Progenitor cell of endocrine pancreas (in vitro differentiated cells): ENCODE results near the gene RAB44. TPM values are rescaled to one million over a fixed set of nuclear protein-coding genes. Genes with fewer than 3 reads are reported as not detected.

Experiments
- DNase-seq: peaks from one replicate; pipeline ENCODE4 v3.0.0; 2021; ENCODE audit warnings: low spot score; ENCODE audit not compliant: unreplicated experiment
- H3K27ac Mint-ChIP-seq: 2 replicates; pipeline ENCODE4 v1.8.0; 2021; ENCODE audit warnings: mild to moderate bottlenecking, moderate library complexity, mixed read lengths
- H3K27me3 Mint-ChIP-seq: 2 replicates; pipeline ENCODE4 v1.8.0; 2021; ENCODE audit warnings: mixed read lengths
- H3K36me3 Mint-ChIP-seq: 2 replicates; pipeline ENCODE4 v1.8.0; 2022; ENCODE audit warnings: mixed read lengths; ENCODE audit not compliant: insufficient read depth
- H3K4me1 Mint-ChIP-seq: 2 replicates; pipeline ENCODE4 v1.8.0; 2021; ENCODE audit warnings: low read depth, mixed read lengths
- H3K4me3 Mint-ChIP-seq: 2 replicates; pipeline ENCODE4 v1.8.0; 2021; ENCODE audit warnings: low read depth, mild to moderate bottlenecking, moderate library complexity, mixed read lengths
- H3K9me3 Mint-ChIP-seq: 2 replicates; pipeline ENCODE4 v1.8.0; 2021; ENCODE audit warnings: low read depth, mixed read lengths
- total RNA-seq: library from RNA; stranded (reverse); gene quantifications from 2 replicates; pipeline ENCODE4 v1.2.1, GENCODE V29; 2021
- TF ChIP-seq, protein P1 (sequence below): fragments of 200-600 bp; sonication (generic); IDR thresholded peaks from one replicate; pipeline ENCODE4 v1.5.0; 2021; ENCODE audit warnings: antibody characterized with exemption, mild to moderate bottlenecking; ENCODE audit not compliant: unreplicated experiment

The RAB44 gene
- total RNA-seq, 1 donor from 2014 or later: not detected

DNA sequence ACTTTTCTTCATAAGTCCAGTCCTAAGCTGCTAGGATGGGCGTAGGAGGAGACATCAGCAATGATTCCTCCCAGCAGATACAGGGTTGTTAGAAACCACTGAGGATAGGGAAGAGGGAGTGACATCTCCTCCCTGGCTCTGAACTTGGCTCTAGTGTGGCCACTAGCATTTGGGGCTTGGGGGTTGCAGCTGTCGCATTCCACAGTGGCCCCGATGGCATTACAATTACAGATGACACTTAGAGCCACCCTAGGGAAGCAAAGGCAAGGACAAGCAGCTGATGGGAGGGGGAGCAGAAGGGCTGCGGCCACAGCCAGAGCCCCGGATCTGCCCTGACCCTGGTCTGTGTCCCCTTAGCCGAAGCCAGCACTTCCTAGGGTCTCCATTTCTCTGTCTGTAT lies 28.6 kb upstream of the RAB44 start:
- TF ChIP-seq, protein P1, sequence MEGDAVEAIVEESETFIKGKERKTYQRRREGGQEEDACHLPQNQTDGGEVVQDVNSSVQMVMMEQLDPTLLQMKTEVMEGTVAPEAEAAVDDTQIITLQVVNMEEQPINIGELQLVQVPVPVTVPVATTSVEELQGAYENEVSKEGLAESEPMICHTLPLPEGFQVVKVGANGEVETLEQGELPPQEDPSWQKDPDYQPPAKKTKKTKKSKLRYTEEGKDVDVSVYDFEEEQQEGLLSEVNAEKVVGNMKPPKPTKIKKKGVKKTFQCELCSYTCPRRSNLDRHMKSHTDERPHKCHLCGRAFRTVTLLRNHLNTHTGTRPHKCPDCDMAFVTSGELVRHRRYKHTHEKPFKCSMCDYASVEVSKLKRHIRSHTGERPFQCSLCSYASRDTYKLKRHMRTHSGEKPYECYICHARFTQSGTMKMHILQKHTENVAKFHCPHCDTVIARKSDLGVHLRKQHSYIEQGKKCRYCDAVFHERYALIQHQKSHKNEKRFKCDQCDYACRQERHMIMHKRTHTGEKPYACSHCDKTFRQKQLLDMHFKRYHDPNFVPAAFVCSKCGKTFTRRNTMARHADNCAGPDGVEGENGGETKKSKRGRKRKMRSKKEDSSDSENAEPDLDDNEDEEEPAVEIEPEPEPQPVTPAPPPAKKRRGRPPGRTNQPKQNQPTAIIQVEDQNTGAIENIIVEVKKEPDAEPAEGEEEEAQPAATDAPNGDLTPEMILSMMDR: no peak
- H3K27ac Mint-ChIP-seq: no peak overlapping the region
- peaks cover 6% of the 10 kb centered on the region for H3K4me1 Mint-ChIP-seq
- H3K9me3 Mint-ChIP-seq: no peaks in the 10 kb centered on the region
- H3K36me3 Mint-ChIP-seq: no peaks in the 10 kb centered on the region
- H3K4me3 Mint-ChIP-seq: no peak overlapping the region
- DNase-seq: no peak
- peaks cover 5% of the 10 kb centered on the region for H3K27me3 Mint-ChIP-seq

DNA sequence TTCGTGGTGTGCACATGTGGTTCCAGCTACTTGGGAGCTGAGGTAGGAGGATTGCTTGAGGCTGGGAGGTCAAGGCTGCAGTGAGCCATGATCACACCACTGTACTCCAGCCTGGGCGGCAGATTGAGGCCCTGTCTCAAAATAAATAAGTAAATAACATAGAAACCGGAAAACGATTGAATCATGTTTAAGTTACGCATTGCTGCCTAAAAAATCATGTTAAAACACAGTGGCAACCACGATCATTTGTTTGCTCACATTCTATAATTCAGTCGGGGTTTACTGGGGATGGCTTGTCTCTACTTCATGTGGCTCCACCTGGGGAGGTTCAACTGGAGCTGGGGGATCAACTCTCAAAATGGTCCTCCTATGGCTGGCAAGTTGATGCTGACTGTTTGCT lies 27.4 kb upstream of the RAB44 start:
- no peaks in the 10 kb centered on the region for H3K36me3 Mint-ChIP-seq
- no peaks in the 10 kb centered on the region for H3K9me3 Mint-ChIP-seq
- H3K4me1 Mint-ChIP-seq: peaks cover 6% of the 10 kb centered on the region
- H3K27ac Mint-ChIP-seq: no peak overlapping the region
- H3K4me3 Mint-ChIP-seq: no peak overlapping the region
- TF ChIP-seq, protein P1: no peak
- no peak for DNase-seq
- H3K27me3 Mint-ChIP-seq: peaks cover 6% of the 10 kb centered on the region

DNA sequence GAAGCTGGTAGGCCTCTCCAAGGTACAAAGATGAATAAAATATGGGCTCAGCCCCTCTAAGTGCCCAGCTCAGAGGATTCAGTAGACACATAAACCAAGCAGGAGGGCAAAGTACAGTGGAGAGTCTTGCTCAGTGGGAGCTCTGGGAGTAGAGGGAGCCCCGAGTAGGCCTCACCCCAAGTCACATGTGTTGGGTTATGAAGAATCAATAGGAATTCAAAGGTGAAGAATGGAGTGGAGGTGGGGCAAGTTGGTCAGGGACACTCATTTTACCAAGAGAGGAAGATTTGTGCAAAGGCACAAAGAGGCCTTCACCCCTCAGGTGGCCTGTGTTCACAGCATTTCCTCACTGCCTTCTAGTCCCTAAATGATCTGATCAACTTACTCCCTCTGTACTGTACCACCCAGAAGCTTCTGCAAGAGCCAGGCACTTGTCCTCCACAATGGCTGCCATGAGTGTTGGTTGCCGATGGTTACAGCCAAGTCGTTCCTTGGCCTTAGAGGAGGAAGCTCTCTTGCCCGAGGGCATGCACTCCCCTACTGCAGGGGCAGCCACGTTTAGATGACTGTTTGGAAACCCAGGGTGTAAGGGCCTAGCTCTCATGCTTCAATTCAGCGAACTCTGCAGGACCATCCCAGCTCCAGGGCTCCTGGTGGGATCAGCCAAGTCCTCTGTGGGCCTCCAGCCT lies 25.8 kb upstream of the RAB44 start:
- no peak overlapping the region for H3K27ac Mint-ChIP-seq

DNA sequence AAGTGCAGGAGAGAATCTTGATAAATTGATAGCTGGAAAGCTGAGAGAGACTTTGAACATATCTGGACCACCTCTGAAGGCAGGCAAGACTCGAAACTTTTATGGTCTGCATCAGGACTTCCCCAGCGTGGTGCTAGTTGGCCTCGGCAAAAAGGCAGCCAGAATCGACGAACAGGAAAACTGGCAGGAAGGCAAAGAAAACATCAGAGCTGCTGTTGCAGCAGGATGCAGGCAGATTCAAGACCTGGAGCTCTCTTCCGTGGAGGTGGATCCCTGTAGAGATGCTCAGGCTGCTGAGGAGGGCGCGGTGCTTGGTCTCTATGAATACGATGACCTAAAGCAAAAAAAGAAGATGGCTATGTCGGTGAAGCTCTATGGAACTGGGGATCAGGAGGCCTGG lies 23.7 kb upstream of the RAB44 start:
- H3K4me1 Mint-ChIP-seq: peaks cover 26% of the 10 kb centered on the region
- TF ChIP-seq, protein P1: no peak
- no peak overlapping the region for H3K4me3 Mint-ChIP-seq
- H3K36me3 Mint-ChIP-seq: no peaks in the 10 kb centered on the region
- no peak for DNase-seq
- no peaks in the 10 kb centered on the region for H3K9me3 Mint-ChIP-seq
- peaks cover 25% of the 10 kb centered on the region for H3K27me3 Mint-ChIP-seq
- no peak overlapping the region for H3K27ac Mint-ChIP-seq

More for the DNA sequence above, 25.8 kb upstream of the RAB44 start:
- DNase-seq: no peak
- no peaks in the 10 kb centered on the region for H3K9me3 Mint-ChIP-seq
- H3K4me1 Mint-ChIP-seq: peaks cover 14% of the 10 kb centered on the region
- no peaks in the 10 kb centered on the region for H3K36me3 Mint-ChIP-seq
- TF ChIP-seq, protein P1: no peak
- no peak overlapping the region for H3K4me3 Mint-ChIP-seq
- H3K27me3 Mint-ChIP-seq: peaks cover 10% of the 10 kb centered on the region

DNA sequence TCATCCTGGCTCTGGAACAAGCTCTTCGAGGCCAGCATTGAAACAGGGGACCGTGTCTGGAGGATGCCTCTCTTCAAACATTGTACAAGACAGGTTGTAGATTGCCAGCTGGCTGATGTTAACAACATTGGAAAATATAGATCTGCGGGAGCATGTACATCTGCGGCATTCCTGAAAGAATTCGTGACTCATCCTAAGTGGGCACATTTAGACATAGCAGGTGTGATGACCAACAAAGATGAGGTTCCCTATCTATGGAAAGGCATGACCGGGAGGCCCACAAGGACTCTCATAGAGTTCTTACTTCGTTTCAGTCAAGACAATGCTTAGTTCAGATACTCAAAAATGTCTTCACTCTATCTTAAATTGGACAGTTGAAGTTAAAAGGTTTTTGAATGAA lies 22.7 kb upstream of the RAB44 start:
- Mint-ChIP-seq H3K27ac (no peak overlapping the region), H3K36me3 (no peaks in the 10 kb centered on the region), H3K9me3 (no peaks in the 10 kb centered on the region), H3K27me3 (peaks cover 29% of the 10 kb centered on the region), H3K4me3 (no peak overlapping the region), H3K4me1 (peaks cover 26% of the 10 kb centered on the region)
- TF ChIP-seq, protein P1: no peak
- DNase-seq: no peak
